AG10803 (cell line): Measurements from ENCODE around the gene LIME1.

ENCODE experiments used
- DNase-seq: peaks from one replicate; pipeline ENCODE4 v3.0.0; 2010; ENCODE audit warnings: low read depth
- H3K4me3 ChIP-seq: 2 replicates; pipeline ENCODE4 v1.5.1; 2011; ENCODE audit warnings: mild to moderate bottlenecking, low read length, control low read depth
- CTCF ChIP-seq: conservative IDR thresholded peaks from 2 replicates; pipeline ENCODE4 v1.5.1; 2011; ENCODE audit warnings: mild to moderate bottlenecking, low read length, control low read depth, inconsistent platforms

LIME1 gene

GRCh38 chr20:63765082-63765873 is 28.8 kb downstream of the LIME1 start:
- DNase-seq = no peak
- H3K4me3 ChIP-seq = no peak overlapping the region
- TF ChIP-seq CTCF = no peak

DNA sequence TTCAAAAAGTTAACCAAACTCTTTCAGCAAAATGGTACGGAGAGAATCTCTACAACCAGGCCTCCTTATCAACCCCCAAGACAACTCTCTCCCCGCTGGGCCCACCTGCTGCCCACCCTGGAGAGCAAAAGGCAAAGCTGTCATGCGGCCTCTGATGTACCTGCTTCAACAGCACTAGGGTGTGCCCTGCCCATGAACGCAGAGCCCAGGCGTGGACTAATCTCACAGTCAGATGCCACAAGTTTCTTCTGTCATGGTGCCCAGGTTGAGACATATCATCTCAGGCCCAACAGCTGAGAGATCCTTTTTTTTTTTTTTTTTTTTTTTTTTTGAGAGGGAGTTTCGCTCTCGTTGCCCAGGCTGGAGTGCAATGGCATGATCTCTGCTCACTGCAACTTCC is 29.4 kb downstream of the LIME1 start:
- no peak overlapping the region for H3K4me3 ChIP-seq
- DNase-seq = no peak
- no peak for TF ChIP-seq CTCF

GRCh38 chr20:63766695-63767426 is 30.4 kb downstream of the LIME1 start:
- DNase-seq = no peak
- no peak overlapping the region for H3K4me3 ChIP-seq
- no peak for TF ChIP-seq CTCF

DNA sequence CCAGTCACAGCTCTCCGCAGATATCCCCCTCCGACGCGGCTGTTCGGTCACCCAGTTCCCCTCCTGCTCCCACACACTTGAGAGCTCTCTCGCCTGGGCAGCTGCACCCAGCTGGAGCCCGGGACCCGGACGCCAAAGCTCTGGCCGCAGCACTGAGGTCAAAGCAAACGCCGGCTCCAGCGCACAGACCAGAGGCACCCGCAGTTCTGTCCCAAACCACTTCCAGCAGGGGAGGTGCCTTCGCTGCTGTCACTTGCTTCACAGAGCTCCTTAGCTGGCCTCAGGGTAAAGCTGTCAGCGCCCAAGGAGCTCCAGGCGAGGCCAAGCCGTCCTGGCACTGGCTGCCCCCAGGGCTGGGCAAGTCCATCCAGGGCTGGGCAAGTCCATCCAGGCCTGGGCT is 31.0 kb downstream of the LIME1 start:
- no peak for TF ChIP-seq CTCF
- DNase-seq = no peak
- no peak overlapping the region for H3K4me3 ChIP-seq

DNA sequence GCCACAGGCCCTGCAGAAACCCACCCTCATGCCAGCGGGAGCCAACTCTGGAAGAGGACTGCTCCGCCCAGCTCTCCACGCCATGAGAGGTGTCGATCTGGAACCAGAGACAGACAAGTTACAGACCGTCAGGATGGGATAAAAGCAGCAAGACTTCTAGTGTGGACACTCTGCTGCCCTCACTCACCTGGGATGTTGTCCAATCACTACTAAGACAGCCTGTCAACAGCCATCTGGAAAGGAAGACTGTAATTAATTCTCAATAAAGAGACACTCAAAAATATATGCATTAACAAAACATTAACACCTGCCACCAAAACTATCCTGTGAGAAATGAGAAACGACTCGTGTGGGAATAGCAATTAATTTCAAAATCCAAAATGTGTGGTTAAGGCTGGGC is 31.4 kb downstream of the LIME1 start:
- H3K4me3 ChIP-seq = no peak overlapping the region
- DNase-seq = no peak
- TF ChIP-seq CTCF = no peak

DNA sequence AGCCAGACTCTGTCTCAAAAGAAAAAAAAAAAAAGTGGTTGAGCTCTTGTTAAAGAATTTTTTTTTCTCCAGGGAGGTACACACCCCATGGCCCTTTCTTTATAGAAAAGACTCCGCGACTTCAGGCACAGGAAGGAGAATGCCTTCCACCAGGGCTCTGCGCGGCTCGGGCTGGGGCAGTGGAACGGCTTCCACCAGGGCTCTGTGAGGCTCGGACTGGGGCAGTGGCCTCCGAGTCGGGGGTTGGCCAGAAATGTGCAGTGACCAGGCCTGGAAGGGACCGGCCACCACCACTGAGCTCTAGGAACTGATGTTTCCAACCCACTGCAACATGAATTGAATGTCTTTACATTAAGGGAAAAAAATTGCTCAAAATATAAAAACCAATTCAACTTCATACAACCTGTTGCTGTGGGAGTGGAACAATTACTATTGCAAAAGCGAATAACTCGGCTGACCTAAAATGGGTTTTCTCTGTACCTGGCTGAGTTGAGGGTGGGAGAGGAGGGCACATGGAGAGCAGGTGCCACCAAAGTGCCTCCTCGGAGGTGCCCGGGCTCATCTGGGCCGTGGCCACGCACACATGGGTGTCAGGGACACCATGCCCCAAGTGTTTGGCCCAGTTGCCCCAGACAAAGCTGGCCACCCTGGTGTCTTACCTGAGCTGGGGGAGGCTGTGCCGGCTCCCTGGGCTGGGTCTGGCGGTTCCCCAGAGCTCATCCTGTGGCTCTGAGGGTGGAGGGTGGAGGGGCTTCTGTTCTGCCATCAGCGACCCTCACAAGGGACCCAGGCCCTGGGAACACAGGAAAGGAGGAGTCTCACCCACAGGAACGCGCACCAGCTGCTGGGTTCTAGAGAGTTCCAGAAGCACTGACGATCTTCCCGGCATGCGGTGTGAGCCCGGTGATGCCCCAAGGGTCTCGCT is 32.4 kb downstream of the LIME1 start:
- H3K4me3 ChIP-seq = no peak overlapping the region
- no peak for DNase-seq
- no peak for TF ChIP-seq CTCF
